Raji (cell line): Measurements from ENCODE around the gene KLHL29.

ENCODE experiments used
- POLR2A ChIP-seq: IDR thresholded peaks from 2 replicates; pipeline ENCODE4 v1.6.1; 2011; ENCODE audit warnings: low read depth, low read length, control low read depth; ENCODE audit not compliant: insufficient read depth

The KLHL29 gene

DNA sequence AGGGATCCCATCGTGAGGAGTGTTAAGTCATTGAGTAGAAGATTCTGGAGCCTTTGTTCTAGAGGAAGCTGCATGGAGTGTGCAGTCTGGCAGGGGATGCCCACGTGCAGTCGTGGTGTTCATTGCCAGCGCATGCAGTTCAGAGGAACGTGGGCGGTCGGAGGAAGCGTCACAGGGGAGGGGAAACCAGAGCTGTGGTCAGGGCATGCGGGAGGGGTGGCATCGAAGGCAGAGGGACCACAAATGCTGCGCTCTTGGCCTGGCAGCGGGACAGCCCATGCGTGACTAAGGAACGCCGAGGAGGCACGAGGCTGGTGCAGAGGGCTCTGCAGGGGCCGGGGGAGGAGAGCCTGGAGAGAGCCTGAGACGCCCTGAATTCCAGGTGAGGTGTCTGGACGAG lies 141.1 kb downstream of the KLHL29 start:
- TF ChIP-seq POLR2A: no peak

DNA sequence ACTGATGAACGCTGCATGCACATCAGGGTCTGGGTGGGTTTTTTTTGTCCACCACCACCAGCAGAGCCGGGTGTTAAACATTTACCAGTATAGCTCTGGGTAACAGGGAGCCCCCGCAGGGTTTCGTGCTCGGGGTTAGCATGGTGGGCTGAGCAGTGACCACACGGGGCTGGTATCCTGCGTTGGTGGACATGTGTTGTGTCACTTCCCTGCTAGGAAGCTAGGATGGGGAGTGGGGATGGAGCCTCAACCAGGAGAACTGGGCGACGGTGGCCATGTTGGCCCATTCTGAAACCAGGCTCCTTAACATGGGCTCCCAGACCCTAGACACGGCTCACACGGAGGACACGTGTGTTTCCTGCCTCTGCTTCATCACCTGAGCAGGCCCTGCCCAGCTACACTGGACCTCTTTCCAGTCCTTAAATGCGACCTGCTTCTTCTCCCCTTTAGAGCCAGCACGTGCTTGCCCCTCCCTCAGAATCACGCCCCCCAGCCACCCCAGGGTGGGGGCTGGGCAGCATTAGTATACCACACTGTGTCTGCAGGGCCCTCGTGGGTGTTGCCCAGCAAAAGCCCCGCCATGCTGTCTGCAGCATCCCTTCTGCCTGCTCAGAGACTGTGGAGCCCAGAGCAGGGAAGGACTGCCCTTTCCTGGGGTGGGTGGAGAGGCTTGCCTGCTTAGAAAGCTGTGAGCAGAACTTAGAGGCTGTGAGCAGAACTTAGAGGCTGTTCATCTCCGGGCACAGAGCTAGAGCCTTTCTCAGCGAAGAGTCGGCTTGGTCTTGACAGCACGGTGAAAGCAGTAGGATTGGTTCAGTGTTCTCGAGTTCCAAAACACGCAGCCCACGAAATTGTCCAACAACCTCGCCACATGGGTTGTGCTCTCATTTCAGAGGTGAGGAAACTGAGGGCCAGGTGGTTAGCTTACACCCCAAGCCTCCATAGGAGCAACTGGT lies 142.1 kb downstream of the KLHL29 start:
- no peak for TF ChIP-seq POLR2A

DNA sequence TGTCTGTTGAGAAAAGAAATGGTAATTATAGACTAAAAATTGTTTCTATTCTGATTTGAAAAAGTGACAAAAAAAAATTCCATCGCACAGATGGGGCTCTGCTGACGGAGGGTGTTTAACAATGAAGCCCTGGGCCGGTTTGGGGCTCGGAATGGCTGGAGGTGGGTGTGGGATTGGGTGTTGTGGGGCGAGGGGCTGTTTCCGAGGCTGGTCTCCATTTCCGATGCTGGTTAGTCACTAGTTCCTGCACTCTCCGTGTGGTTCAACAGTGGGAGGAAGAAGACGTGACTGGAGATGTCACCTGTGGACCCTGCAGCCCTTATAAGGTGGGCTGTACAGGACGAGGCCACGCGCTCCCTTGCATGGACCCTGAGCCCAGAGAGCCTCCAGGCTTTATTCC lies 143.2 kb downstream of the KLHL29 start:
- TF ChIP-seq POLR2A: no peak

DNA sequence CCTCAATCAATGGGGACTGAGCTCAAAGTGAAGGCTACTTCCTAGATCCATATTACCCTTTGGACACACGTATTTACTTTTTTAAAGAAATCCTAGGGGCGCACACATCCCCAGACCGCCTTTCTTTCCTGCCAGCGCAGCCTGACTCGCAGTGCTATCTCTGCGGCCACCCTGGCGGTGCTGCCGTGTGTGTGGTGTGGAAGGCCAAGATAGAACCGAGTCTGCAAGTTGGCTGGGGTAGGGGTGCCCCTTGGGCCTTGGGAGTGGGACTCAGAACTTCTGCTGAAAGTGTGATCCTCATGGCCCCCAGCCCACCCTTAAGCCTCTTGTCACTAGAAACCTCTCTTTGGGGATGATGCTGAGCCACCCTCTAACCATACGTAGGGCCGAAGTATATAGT lies 143.7 kb downstream of the KLHL29 start:
- TF ChIP-seq POLR2A: no peak

DNA sequence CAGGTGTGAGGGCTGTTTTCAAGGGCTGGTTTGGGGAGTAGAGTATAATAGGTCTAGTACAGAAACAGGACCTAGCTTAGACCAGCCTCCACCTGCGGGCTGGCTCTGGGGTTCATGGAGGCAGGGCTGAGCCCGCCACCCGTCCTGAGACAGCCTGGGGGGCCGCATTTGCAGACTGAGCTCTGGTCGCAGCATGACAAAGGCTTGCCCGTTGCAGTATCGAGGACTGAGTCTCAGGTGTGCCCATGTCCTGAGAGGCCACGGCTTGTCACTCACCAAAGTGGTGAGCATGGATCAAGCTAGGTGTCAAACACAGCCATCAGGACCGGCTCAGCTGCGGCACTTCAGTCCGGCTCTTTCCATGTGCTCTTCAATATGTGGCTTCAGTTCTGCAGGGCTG lies 144.7 kb downstream of the KLHL29 start:
- no peak for TF ChIP-seq POLR2A

DNA sequence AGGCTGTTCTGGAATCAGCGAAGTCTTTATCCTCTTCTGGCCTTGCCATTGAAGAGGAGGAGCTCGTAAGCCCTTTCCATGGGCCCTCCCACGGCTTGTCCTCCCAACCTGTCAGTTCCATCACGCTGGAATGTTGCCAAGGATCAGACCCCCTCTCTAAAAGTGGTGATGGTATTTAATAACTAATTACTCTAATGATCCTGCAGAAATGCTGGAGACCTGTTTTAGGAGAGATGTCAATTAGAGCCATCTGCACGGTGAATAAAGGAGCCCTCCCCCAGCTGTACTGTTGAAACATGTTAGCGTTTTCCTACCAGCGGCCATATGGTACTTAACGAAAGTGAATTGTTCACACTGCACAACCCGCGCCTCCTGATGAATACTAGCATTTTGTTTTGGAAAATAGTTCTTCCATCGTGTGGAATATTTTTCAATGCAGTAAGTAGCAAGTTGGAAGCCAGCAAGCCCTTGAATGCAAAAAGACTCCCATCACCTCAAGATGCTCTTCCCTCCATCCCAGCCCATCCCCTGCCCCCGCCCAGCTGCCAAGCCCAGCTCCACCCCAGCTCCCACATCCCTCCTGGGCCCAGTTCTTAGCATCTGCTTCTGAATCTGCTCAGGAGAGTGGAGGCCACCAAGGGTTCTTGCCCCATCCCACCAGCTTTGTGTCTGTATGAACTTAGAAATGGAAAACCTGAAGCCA lies 145.4 kb downstream of the KLHL29 start:
- no peak for TF ChIP-seq POLR2A

DNA sequence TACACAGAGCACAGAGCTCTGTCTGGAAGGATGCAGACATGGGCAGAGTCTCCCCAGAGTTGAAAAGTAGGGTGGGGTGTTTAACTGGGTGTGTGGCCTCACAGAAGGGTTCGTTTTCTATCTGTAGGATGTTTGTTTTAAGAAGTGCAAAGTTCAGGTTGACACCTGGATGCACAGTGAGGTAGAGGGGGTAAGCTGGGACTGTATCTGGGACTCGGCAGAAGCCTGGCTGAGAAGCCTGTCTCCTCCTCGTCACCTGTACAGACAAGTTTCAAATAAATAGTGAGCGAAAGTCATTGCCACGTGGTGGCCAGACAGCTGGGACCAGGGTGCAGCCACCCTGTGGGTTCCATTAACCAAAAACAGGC lies 145.9 kb downstream of the KLHL29 start:
- no peak for TF ChIP-seq POLR2A

DNA sequence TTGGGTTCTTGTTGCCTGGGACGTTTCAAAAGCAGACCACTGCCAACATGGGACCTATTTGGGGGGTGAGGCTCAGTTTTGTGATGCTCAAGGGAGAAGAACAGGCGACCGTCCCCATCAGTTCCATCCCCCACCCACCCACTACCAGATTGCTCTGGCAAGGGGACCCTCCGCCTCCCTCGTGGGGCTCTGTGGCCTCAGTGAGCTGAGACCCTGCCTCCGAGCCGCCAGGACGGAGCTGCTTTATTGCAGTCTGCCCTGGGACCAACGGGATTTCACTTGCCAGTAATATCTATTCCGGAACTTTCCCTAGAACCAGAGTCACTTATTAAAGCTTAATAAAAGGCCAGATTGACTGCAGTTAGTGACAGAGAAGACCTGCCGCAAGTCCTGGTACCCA lies 146.3 kb downstream of the KLHL29 start:
- TF ChIP-seq POLR2A: no peak

DNA sequence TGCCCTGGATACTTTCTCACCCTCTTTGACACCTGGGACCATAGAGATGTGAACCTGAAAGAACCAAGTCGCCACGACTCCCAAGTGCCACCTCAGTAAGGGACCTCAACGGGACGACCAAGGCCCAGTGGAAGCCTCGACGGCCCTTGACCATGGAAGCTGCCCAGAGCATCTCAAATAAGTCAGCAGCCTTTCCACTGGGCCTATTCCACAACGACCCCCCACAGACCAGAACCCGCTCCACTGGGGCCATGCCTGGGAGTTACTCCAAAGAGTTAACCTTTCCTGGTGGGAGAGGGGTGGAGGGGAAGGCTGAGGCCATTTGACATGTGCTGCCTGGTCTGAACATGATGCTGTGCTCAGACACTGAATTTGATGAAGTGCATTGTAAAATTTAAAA lies 146.9 kb downstream of the KLHL29 start:
- TF ChIP-seq POLR2A: no peak

DNA sequence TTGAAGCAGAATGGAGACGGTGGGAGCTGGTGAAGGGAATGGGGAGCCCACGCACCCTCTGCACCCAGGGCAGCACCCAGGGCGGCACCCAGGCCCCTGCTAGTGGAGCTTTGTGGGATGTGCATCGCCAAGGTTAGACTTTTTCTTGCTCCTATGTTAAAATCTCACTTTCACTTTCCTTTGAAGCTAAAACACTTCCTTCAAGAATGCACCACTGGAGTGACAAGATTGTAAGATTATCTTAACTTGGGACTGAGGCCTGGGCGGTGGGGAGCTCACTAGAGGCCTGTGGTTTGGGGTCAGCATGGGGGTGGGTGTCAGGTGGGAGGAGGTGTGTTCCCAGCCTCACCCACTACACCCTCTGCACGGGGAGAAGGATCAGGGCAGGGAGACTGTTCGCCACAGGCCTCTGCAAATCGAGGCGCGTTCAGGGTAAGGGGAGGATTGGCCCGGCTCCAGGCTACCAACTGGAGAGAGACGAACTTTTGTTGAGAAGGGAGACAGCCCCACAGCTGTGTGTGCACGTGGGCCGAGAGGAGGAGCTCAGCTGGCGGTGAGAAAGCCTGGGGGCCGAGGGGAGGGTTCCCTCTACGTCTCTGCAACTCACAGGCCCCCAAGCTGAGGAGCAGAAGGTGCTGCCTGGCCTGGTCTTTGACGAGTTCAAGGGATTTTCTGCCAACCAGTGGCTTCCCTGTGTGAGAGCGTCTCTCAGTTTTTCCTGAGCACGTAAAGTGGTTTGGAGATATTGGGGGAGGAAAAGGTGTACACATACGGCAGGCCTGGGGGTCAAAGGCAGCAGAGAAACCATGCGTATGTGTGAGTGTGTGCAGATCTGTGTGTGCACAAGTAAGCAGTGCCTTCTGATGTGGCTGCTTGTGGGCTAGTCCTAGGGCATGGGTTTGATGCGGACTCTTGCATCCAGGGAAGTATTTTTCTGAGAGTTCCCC lies 147.7 kb downstream of the KLHL29 start:
- TF ChIP-seq POLR2A: no peak

DNA sequence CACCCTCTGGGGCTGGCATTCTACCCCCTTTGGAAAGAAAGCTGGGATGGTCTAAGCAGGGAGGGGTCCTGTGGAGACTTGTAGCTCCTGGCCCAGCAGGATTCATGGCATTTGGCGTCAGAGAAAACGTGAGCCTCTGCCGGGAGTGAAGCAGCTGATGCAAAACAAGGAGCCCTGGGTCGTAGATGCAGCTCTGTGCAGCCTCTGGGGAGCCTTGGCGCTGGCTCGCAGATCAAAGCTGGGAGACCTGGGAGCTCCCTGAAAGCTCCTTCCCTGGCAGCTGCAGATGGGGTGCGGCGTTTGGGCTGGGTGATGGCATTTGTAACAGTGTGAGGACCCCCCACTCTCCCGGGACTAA lies 148.3 kb downstream of the KLHL29 start:
- no peak for TF ChIP-seq POLR2A

DNA sequence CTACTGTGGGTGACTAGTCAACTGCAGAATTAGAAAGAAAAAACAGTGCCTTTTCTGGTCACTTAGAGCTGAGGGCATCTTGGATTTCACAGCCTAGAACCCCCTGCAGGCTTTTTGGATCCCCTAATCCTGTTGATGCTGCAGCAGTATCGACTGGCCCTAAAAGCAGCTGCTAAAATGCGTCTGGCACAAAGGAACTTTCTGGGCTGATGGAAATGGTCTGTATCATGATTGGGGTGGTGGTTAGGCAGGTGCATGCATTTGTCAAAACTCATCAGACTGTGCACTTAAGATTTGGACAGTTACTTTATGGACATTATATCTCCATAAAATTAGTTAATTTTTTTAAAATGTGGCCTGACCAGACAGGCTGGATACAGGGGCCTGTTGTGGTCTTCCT lies 149.8 kb downstream of the KLHL29 start:
- TF ChIP-seq POLR2A: no peak

DNA sequence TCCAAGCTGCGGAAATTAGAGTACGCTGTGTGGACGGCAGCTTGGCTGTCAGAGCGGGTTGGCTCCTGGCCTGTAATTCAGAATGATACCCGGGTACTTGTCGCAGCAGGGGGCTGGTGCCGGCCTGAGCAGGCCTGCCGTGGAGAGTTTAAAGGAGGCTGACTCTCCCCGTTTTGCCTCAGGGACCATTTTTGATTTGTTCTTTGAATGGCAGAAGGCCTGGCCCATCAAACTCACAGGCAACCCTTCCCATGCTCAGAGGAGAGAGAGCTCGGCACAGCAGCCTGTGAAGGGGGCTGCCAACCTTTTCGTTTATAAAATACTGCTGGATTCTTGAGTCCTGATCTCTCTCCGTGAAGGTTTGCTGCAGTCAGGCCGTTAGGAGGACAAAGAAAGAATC lies 151.3 kb downstream of the KLHL29 start:
- no peak for TF ChIP-seq POLR2A

DNA sequence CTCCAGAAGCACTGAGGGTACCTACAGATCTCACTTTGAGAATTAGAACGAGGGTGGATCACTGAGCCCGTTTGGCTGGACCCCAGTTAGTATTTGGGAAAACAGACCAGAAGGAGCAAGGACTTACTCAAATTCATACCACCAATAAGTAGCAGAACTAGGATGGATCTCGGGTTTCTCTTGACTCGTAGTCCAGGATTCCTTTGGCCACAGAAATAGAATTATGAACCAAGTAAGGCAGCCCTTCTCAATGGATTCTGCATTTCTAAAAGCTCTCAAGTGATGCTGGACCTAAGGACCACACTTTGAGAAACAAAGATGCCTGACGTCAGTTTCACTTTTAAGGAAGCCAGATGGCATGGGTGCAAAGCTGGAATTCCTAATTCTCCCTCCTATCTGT lies 153.0 kb downstream of the KLHL29 start:
- TF ChIP-seq POLR2A: no peak

DNA sequence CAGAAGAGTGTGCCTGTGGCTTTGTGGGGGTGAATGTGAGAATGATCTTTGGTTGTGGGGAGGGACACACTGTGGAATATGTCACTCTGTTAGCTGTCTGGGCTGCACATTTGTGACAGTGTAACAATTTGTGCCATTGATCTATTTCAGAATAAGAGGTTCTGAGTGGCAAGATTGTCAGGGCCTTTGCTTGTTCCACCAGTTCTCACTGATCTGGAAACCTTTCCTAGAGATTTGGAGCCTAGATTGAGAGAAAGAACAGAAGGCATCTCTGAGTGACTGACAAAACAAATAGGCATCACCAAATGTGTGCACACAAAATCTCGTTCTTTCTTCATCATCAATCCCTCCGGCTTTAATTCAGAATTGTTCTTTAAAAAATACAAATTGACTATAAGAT lies 153.6 kb downstream of the KLHL29 start:
- no peak for TF ChIP-seq POLR2A
